Right lobe of liver (tissue), 4 donors: ENCODE data around the gene MOB3A.

Experiments
- POLR2A ChIP-seq: fragments of 450-650 bp; IDR thresholded peaks from one replicate; pipeline ENCODE4 v1.6.1; 2017; ENCODE audit warnings: antibody characterized with exemption, mild to moderate bottlenecking
- TF ChIP-seq, protein P1 (sequence below), 4 donors: fragments of 200-600 bp in 3 of 4; fragments of 450-650 bp in 1 of 4; IDR thresholded peaks; one replicate each; pipeline versions ENCODE4 v1.5.1 to v1.8.0; 2016 to 2022; ENCODE audit warnings: antibody characterized with exemption in 4 of 4, mild to moderate bottlenecking in 2 of 4
- donor health status: DM: no; HTN: no; CAD: no.
- donor health status: DM: no; HTN: no; CAD: no.
- donor health status: DM: no; HTN: yes; CAD: no.

DNA sequence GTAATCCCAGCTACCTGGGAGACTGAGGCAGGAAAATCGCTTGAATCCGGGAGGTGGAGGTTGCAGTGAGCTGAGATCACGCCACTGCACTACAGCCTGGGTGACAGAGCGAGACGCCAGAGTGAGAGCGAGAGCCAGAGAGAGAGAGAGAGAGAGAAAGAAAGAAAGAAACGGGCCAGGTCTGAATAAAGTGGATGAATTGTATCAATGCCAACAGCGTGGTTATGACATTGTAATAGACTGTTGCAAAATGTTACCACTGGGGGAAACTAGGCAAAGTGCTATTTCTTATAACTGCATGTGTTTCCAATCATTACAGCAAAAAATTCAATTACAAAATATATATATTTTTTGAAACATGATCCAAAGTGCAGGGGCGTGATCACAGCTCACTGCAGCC, 68.8 kb downstream of the MOB3A start:
- TF ChIP-seq POLR2A, result no peak
- TF ChIP-seq, protein P1, sequence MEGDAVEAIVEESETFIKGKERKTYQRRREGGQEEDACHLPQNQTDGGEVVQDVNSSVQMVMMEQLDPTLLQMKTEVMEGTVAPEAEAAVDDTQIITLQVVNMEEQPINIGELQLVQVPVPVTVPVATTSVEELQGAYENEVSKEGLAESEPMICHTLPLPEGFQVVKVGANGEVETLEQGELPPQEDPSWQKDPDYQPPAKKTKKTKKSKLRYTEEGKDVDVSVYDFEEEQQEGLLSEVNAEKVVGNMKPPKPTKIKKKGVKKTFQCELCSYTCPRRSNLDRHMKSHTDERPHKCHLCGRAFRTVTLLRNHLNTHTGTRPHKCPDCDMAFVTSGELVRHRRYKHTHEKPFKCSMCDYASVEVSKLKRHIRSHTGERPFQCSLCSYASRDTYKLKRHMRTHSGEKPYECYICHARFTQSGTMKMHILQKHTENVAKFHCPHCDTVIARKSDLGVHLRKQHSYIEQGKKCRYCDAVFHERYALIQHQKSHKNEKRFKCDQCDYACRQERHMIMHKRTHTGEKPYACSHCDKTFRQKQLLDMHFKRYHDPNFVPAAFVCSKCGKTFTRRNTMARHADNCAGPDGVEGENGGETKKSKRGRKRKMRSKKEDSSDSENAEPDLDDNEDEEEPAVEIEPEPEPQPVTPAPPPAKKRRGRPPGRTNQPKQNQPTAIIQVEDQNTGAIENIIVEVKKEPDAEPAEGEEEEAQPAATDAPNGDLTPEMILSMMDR (IDR thresholded peaks at IDR 0.05), result no peak
